ENCODE measurements around the gene SLC6A11. TPM values are rescaled to one million over a fixed set of nuclear protein-coding genes. Genes with fewer than 3 reads are reported as not detected.

The SLC6A11 gene
- total RNA-seq, 2 experiments from 2014 or later = not detected

DNA sequence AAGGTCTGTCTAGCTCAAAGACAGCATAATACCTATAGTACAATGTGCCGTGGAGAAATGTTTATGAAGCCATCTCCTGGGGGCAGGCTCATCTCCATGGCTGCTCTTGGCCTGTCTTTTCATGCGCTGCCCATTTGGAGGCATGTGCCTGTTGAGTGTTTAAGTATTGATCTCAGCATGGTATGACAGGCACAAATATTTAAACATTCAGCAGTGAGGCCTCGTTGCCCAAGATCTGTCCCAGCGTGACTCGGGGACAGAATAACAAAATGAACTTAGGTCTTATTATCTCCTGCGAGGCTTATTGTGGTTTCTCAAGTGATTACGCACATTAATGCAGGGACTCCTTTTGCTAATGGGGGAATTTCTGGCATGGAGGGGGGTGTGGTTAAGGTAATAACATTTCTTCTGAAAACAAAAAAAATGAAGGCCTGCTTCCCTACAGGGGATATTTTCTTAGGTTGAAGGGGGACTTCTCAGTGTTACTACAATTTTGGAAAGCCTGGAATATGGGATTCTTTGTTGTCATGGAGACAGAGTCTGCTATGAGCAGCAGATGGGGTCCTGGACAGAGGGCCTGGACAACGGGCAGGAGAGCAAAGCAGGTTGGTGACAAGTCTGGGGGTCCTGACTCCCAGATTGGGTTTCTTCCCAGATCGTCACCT is 172.1 kb downstream of the SLC6A11 start:
- intact Hi-C loops (cut with micrococcal nuclease) = no loop called here
- Mint-ChIP-seq H3K4me3 (no peak overlapping the region), H3K4me1 (ENCODE audit: low read depth) (peaks cover 6% of the 10 kb centered on the region), H3K36me3 (no peaks in the 10 kb centered on the region), H3K27ac (no peak overlapping the region), H3K27me3 (peaks cover 33% of the 10 kb centered on the region), H3K9me3 (no peaks in the 10 kb centered on the region)
- CTCF ChIA-PET = no interaction called here
- DNase-seq = no peak
- POLR2A ChIA-PET = no interaction called here

DNA sequence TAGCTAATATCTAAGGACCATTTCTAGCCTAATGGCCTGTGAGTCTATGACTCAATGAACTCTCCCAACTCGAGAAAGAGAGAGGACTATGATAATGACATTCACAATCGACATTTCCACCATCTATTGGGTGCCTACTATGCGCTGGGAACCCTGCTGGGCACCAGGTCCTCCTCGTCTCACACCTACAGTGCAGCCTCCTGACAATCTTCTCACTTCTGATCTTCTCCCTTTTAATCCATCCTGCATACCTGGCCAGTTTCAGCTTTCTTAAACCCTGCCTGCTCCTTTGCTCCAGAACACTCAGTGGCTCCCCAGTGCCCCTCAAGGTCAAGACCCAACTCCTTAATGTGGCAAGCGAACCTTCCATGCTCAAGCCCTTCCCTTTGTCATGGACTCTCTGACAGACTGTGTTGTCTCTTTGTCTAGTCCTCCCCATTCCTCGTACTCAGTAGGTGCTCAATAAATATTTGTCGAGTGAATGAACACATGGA is 173.0 kb downstream of the SLC6A11 start:
- Mint-ChIP-seq H3K9me3 (no peaks in the 10 kb centered on the region), H3K4me3 (no peak overlapping the region), H3K27me3 (peaks cover 39% of the 10 kb centered on the region), H3K27ac (no peak overlapping the region), H3K4me1 (ENCODE audit: low read depth) (peaks cover 7% of the 10 kb centered on the region), H3K36me3 (no peaks in the 10 kb centered on the region)
- intact Hi-C loops (cut with micrococcal nuclease) = no loop called here
- CTCF ChIA-PET = no interaction called here
- no peak for DNase-seq
- POLR2A ChIA-PET = no interaction called here

Other genes starting within 250 kb of the SLC6A11 start
- gene SLC6A1, start 176.5 kb downstream of the SLC6A11 start, total RNA-seq = not detected

Measured in activated CD4-positive, alpha-beta memory T cell treated with anti-CD3 and anti-CD28 coated beads for 36 hours (primary cell).